ENCODE measurements around the gene MOB4.
"Not testable (repeated sequence)": the region's sequence is repeated elsewhere in the genome, so short reads cannot be mapped to it uniquely, and the experiment has no call there.

MOB4 gene

GRCh38 chr2:197515315-197515738, 539 bp upstream of the MOB4 start:
- no peak for DNase-seq

GRCh38 chr2:197516393-197516761, 511 bp downstream of the MOB4 start:
- DNase-seq, result no peak

GRCh38 chr2:197517150-197517549, 1.3 kb downstream of the MOB4 start:
- DNase-seq, result no peak

- no peak for DNase-seq
These were observed 22.5 kb downstream of the MOB4 start for GRCh38 chr2:197538412-197538811.

- DNase-seq, result no peak
These were observed 23.9 kb downstream of the MOB4 start for GRCh38 chr2:197539734-197540133.

GRCh38 chr2:197543206-197543605, 27.3 kb downstream of the MOB4 start:
- DNase-seq, result no peak

- no peak for DNase-seq
These were observed 31.5 kb downstream of the MOB4 start for GRCh38 chr2:197547163-197547900.

- no peak for DNase-seq
These were observed 32.7 kb downstream of the MOB4 start for GRCh38 chr2:197548582-197548981.

- DNase-seq, result not testable (repeated sequence)
These were observed 35.4 kb downstream of the MOB4 start for GRCh38 chr2:197551260-197551659.

- no peak for DNase-seq
These were observed 39.6 kb downstream of the MOB4 start for GRCh38 chr2:197555467-197555866.

- DNase-seq, result no peak
These were observed 40.6 kb downstream of the MOB4 start for GRCh38 chr2:197556456-197556855.

GRCh38 chr2:197558393-197558792, 42.5 kb downstream of the MOB4 start:
- DNase-seq, result no peak

- DNase-seq, result no peak
These were observed 43.8 kb downstream of the MOB4 start for GRCh38 chr2:197559681-197560080.

- DNase-seq, result no peak
These were observed 44.3 kb downstream of the MOB4 start for GRCh38 chr2:197560146-197560665.

GRCh38 chr2:197571627-197572271, 55.9 kb downstream of the MOB4 start:
- DNase-seq, result no peak

- DNase-seq, result no peak
These were observed 57.7 kb downstream of the MOB4 start for GRCh38 chr2:197573608-197574007.

GRCh38 chr2:197575987-197576386, 60.1 kb downstream of the MOB4 start:
- no peak for DNase-seq

GRCh38 chr2:197576631-197577030, 60.8 kb downstream of the MOB4 start:
- no peak for DNase-seq

- no peak for DNase-seq
These were observed 61.6 kb downstream of the MOB4 start for GRCh38 chr2:197577446-197577845.

- DNase-seq, result not testable (repeated sequence)
These were observed 62.4 kb downstream of the MOB4 start for GRCh38 chr2:197578294-197578693.

GRCh38 chr2:197580166-197580565, 64.3 kb downstream of the MOB4 start:
- DNase-seq, result not testable (repeated sequence)

- not testable (repeated sequence) for DNase-seq
These were observed 71.4 kb downstream of the MOB4 start for GRCh38 chr2:197587255-197587654.

GRCh38 chr2:197591339-197592072, 75.6 kb downstream of the MOB4 start:
- DNase-seq, result no peak

- DNase-seq, result no peak
These were observed 80.9 kb downstream of the MOB4 start for GRCh38 chr2:197596766-197597165.

All from activated CD4-positive, CD25-positive, alpha-beta regulatory T cell treated with anti-CD3 and anti-CD28 coated beads, Interleukin-2, amount 50 U/mL, for 72 hours (primary cell).